Measurements from ENCODE around the gene GNG11.
A peak's percentile ranks its signal among the peaks of the same experiment; 100 is the strongest.
"Not testable (repeated sequence)": the region's sequence is repeated elsewhere in the genome, so short reads cannot be mapped to it uniquely, and the experiment has no call there.

The GNG11 gene

GRCh38 chr7:93914581-93915066 lies 6.9 kb upstream of the GNG11 start:
- Histone ChIP-seq H3K9me3 (no peaks in the 10 kb centered on the region), H3K27me3 (no peaks in the 10 kb centered on the region), H3K4me1 (peaks cover 0 to 7% (median 2%) of the 10 kb centered on the region in 4 donors), H3K27ac (no peak overlapping the region), H3K4me3 (no peak overlapping the region), H3K36me3 (no peaks in the 10 kb centered on the region)
- intact Hi-C loops (cut with DNase I; ENCODE audit: low total_unique reads): no loop called here
- no peak for DNase-seq
- no peak for TF ChIP-seq CTCF (IDR thresholded peaks at IDR 0.05)

DNA sequence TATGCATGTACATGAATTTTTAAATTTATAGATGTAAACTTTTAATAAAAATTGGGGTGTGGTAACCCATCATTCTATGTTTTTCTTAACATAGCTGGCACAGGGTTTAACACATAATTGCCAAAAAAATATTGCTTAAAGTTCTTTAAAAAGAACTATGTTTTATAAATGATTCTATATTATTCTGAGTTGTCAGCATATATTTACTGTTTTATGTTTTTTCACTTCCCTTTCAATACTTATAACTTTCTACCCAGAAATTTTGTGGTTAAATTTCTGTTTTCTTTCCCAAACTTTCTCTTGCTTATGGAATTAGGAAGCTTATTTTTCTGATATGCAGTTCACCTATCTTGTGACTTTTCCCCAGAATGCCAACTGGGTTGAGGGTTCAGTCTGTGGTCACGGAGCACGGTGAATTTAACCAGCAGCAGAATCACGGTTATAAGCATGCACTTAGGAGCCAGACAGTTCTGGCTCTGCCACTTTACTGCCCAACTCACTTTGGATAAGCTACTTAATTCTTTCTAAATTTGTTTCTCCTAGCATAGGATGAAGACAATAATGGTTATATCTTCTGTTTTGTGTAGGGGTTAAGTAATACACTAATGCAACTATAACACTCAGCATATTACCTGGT lies 6.2 kb upstream of the GNG11 start:
- H3K36me3 ChIP-seq; intact Hi-C loops (cut with DNase I; ENCODE audit: low total_unique reads): not testable (repeated sequence)

GRCh38 chr7:93915888-93916287 lies 5.6 kb upstream of the GNG11 start:
- H3K4me3 ChIP-seq, H3K27ac ChIP-seq: not testable (repeated sequence)

More for the DNA sequence above, 6.2 kb upstream of the GNG11 start:
- not testable (repeated sequence) for DNase-seq, H3K4me1 ChIP-seq, H3K27ac ChIP-seq, H3K4me3 ChIP-seq, H3K27me3 ChIP-seq, H3K9me3 ChIP-seq

GRCh38 chr7:93916315-93916714 lies 5.2 kb upstream of the GNG11 start:
- H3K9me3 ChIP-seq; DNase-seq; H3K4me1 ChIP-seq; H3K27ac ChIP-seq; H3K4me3 ChIP-seq; intact Hi-C loops (cut with DNase I; ENCODE audit: low total_unique reads); H3K27me3 ChIP-seq; H3K36me3 ChIP-seq: not testable (repeated sequence)

More at GRCh38 chr7:93915888-93916287, 5.6 kb upstream of the GNG11 start:
- intact Hi-C loops (cut with DNase I; ENCODE audit: low total_unique reads); DNase-seq; H3K36me3 ChIP-seq; H3K4me1 ChIP-seq; H3K9me3 ChIP-seq; H3K27me3 ChIP-seq: not testable (repeated sequence)

GRCh38 chr7:93920496-93921182 lies 896 bp upstream of the GNG11 start:
- TF ChIP-seq CTCF (IDR thresholded peaks at IDR 0.05): no peak
- no peak for DNase-seq
- Histone ChIP-seq H3K36me3 (no peaks in the 10 kb centered on the region), H3K4me1 (peaks cover 0 to 25% (median 6%) of the 10 kb centered on the region in 4 donors), H3K9me3 (no peaks in the 10 kb centered on the region), H3K27ac (peak overlapping the region; percentile 87 to 91), H3K4me3 (no peak overlapping the region), H3K27me3 (no peaks in the 10 kb centered on the region)
- intact Hi-C loops (cut with DNase I; ENCODE audit: low total_unique reads): no loop called here

GRCh38 chr7:93921186-93921585 lies 349 bp upstream of the GNG11 start:
- Histone ChIP-seq H3K4me1 (peaks cover 0 to 25% (median 6%) of the 10 kb centered on the region in 4 donors), H3K36me3 (no peaks in the 10 kb centered on the region), H3K27ac (peak overlapping the region; percentile 87 to 91), H3K4me3 (peak overlapping the region; percentile 61 to 68), H3K9me3 (no peaks in the 10 kb centered on the region), H3K27me3 (no peaks in the 10 kb centered on the region)
- TF ChIP-seq CTCF (IDR thresholded peaks at IDR 0.05): no peak
- intact Hi-C loops (cut with DNase I; ENCODE audit: low total_unique reads): no loop called here
- no peak for DNase-seq

GRCh38 chr7:93923296-93923695 lies 1.8 kb downstream of the GNG11 start:
- no peak for DNase-seq
- Histone ChIP-seq H3K27me3 (no peaks in the 10 kb centered on the region), H3K36me3 (no peaks in the 10 kb centered on the region), H3K9me3 (no peaks in the 10 kb centered on the region), H3K27ac (peak overlapping the region in 1 of 2 donors; percentile 91), H3K4me3 (peak overlapping the region; percentile 61 to 68), H3K4me1 (peaks cover 0 to 44% (median 10%) of the 10 kb centered on the region in 4 donors)
- TF ChIP-seq CTCF (IDR thresholded peaks at IDR 0.05): no peak
- intact Hi-C loops (cut with DNase I; ENCODE audit: low total_unique reads): no loop called here

Measured in tibial artery (tissue), 4 donors.